GM13977 (cell line): ENCODE results near the gene MS4A3.

Experiments
- DNase-seq: peaks from one replicate; pipeline ENCODE4 v3.0.0; 2012; ENCODE audit warnings: low spot score
- CTCF ChIP-seq: IDR thresholded peaks from 2 replicates; pipeline ENCODE4 v1.5.1; 2012; ENCODE audit warnings: mild to moderate bottlenecking, control low read depth; ENCODE audit not compliant: insufficient read depth; ENCODE audit errors: extremely low read depth, missing control alignments
- in situ Hi-C: fragments of 300-500 bp; cut with MboI; formaldehyde crosslinking; loops from one replicate; pipeline ENCODE4 v1.12.0; 2022; ENCODE audit warnings: low sequenced_read_pairs, low pct_unique_long_range_greater_than_20kb, mixed read lengths, inconsistent platforms; ENCODE audit not compliant: unreplicated experiment

The MS4A3 gene

DNA sequence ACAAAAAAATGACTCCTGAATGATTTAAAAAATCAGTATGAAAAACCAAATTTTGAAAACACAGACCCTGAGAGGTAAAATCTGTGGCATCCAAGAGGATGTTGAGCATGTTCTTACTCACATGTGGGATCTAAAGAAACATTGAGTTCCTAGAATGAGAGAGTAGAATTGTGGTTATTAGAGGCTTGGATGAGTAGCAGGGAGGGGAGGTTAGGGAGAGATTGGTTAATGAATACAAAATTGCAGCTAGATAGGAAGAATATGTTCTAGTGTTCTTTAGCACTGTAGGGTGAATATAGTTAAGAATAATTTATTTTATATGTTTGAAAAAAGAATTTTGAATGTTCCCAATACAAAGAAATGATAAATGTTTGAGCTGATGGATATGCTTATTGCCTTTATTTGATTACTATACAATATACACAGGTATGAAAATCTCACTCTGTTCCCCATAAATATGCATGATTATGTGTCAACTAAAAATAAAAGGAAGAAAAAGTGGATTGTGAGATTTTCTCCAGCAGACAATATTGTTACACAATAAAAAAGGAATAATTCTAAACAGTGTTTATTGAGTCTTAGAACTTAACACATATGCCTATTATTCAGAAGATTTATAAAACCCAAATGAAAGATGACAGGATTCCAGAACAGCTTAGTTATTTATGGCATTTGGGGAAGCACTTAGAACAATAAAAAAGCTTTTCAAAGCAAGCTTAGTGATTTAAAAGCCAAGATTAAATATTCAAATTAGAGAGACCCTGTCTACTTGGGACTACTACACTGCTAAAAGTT is 60.7 kb downstream of the MS4A3 start:
- no peak for TF ChIP-seq CTCF
- no peak for DNase-seq
- in situ Hi-C loops, result no loop called here

GRCh38 chr11:60118338-60118737 is 61.9 kb downstream of the MS4A3 start:
- in situ Hi-C loops, result no loop called here
- no peak for TF ChIP-seq CTCF
- peak; percentile 33 for DNase-seq

DNA sequence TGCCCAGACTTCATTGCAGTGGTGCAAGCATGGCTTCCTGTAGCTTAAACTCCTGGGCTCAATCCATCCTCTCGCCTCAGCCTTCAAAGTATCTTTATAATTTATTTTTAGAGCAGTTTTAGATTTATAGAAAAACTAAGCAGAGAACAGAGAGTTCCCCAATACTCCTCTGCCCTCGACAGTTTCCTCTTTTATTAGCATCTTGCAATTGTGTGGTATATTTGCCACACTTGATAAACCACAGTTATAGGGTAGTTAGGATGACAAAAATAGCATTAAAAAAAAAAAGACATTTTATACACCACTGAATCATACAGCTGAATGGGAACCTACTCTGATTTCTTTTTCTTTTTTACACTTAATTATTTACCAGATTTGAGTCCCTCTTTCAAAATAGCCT is 63.2 kb downstream of the MS4A3 start:
- no peak for DNase-seq
- in situ Hi-C loops, result no loop called here
- TF ChIP-seq CTCF, result no peak
